Peyer's patch (tissue), 4 donors: ENCODE measurements around the gene NDUFS8.

Experiments used
- CTCF ChIP-seq, 6 experiments: fragments of 450-650 bp in 4 of 6; fragments of 200-600 bp in 2 of 6; sonication (generic) in 1 of 6; IDR thresholded peaks; one replicate each; pipeline ENCODE4 v1.5.1; 2017 to 2019; ENCODE audit warnings: antibody characterized with exemption in 6 of 6, mild to moderate bottlenecking in 3 of 6, moderate library complexity in 1 of 6
- POLR2A ChIP-seq, 2 donors: fragments of 450-650 bp; IDR thresholded peaks; one replicate each; pipeline ENCODE4 v1.5.1; 2017; ENCODE audit warnings: antibody characterized with exemption in 2 of 2, mild to moderate bottlenecking in 2 of 2, moderate library complexity in 2 of 2

DNA sequence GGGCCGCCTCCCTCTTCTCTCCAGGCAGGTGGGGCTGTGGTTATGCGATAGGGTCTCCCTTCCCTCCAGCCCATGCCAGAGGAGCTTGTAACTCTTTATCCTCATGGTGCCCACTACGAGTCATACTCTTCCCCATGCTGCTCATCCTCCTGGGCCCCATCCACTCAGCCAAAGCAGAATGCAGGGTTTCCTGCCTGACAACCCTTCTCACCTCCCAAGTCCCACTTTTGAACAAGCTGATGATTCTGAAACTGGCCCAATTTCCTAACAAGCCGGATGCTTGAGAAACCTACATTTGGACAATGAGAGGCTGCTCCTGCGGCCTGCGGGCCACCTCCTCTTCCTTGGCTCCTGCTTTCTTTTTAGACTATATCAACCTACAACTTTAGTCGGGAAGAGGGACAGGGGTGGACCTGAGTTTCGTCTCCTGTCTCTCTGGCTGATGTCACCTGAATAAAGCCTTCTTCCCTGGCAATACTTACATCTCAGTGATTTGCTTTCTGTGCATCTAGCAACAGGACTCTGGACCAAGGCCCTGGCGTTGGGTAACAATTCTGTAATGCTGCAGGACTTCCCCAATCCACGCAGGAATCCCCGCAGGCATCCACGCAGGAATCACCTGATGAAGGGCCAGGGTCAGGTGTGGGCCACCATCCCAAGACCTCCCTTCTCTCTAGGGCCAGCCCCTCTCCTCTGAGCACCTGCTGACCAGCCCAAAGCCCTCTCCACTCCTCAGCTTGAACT is 1.5 kb upstream of the NDUFS8 start:
- TF ChIP-seq CTCF (IDR thresholded peaks at IDR 0.05) (no peak), POLR2A (IDR thresholded peaks at IDR 0.05) (no peak)
